Left ventricle myocardium inferior (tissue), 1 donor: ENCODE measurements around the gene CXCL6. TPM values are rescaled to one million over a fixed set of nuclear protein-coding genes. Genes with fewer than 3 reads are reported as not detected.

Source experiments
- DNase-seq: peaks from one replicate; pipeline ENCODE4 v3.0.0-alpha.2; 2020
- H3K27ac ChIP-seq: fragments of 200-600 bp; replicated peaks from 2 replicates; pipeline ENCODE4 v1.8.0; 2021
- H3K27me3 ChIP-seq: fragments of 200-600 bp; 2 replicates; pipeline ENCODE4 v1.8.0; 2021; ENCODE audit warnings: low read depth
- H3K36me3 ChIP-seq: fragments of 200-600 bp; 2 replicates; pipeline ENCODE4 v1.8.0; 2021
- H3K4me1 ChIP-seq: fragments of 200-600 bp; 2 replicates; pipeline ENCODE4 v1.8.0; 2021
- H3K4me3 ChIP-seq: fragments of 200-600 bp; 2 replicates; pipeline ENCODE4 v1.8.0; 2021; ENCODE audit warnings: mild to moderate bottlenecking, moderate library complexity
- H3K9me3 ChIP-seq: fragments of 200-600 bp; replicated peaks from 2 replicates; pipeline ENCODE4 v1.8.0; 2021
- CTCF ChIP-seq: fragments of 200-600 bp; IDR thresholded peaks from 2 replicates; pipeline ENCODE4 v1.8.0; 2021; ENCODE audit warnings: antibody characterized with exemption, mild to moderate bottlenecking, borderline replicate concordance
- intact Hi-C: fragments of 100-400 bp; cut with micrococcal nuclease; formaldehyde crosslinking; loops from one replicate; pipeline ENCODE4 v1.11.0; 2022
- total RNA-seq: library from RNA; stranded (reverse); fragmentation: NEBNext Ultra II Directional; extraction: Animal tissue kit (Norgen Biotek cat#: 25700); gene quantifications from one replicate; pipeline ENCODE4 v1.2.1, GENCODE V29; 2021
- donor health status: DM: no; HTN: yes; CAD: no; lungs with severe emphysema.

The CXCL6 gene
- total RNA-seq, 1 donor from 2014 or later = not detected

- no peaks in the 10 kb centered on the region for H3K9me3 ChIP-seq
- DNase-seq = no peak
- no peak overlapping the region for H3K27ac ChIP-seq
- TF ChIP-seq CTCF = no peak
- peaks cover 13% of the 10 kb centered on the region for H3K27me3 ChIP-seq
- no peak overlapping the region for H3K4me3 ChIP-seq
- intact Hi-C loops = no loop called here
- peaks cover 4% of the 10 kb centered on the region for H3K4me1 ChIP-seq
- no peaks in the 10 kb centered on the region for H3K36me3 ChIP-seq
These were observed 11.8 kb downstream of the CXCL6 start for GRCh38 chr4:73848183-73848777.

GRCh38 chr4:73850261-73850970, 13.9 kb downstream of the CXCL6 start:
- no peaks in the 10 kb centered on the region for H3K9me3 ChIP-seq
- no peak for DNase-seq
- peaks cover 7% of the 10 kb centered on the region for H3K4me1 ChIP-seq
- H3K36me3 ChIP-seq = no peaks in the 10 kb centered on the region
- no peak for TF ChIP-seq CTCF
- H3K27ac ChIP-seq = no peak overlapping the region
- no peak overlapping the region for H3K4me3 ChIP-seq
- intact Hi-C loops = no loop called here
- H3K27me3 ChIP-seq = peaks cover 30% of the 10 kb centered on the region

GRCh38 chr4:73851293-73851692, 14.8 kb downstream of the CXCL6 start:
- no peak for TF ChIP-seq CTCF
- Histone ChIP-seq H3K4me1 (peaks cover 7% of the 10 kb centered on the region), H3K4me3 (no peak overlapping the region), H3K27ac (no peak overlapping the region), H3K9me3 (no peaks in the 10 kb centered on the region), H3K36me3 (no peaks in the 10 kb centered on the region), H3K27me3 (peaks cover 31% of the 10 kb centered on the region)
- no peak for DNase-seq
- intact Hi-C loops = no loop called here

- no peak for DNase-seq
- Histone ChIP-seq H3K4me3 (no peak overlapping the region), H3K4me1 (peaks cover 7% of the 10 kb centered on the region), H3K9me3 (no peaks in the 10 kb centered on the region), H3K36me3 (no peaks in the 10 kb centered on the region), H3K27ac (no peak overlapping the region), H3K27me3 (peaks cover 31% of the 10 kb centered on the region)
- TF ChIP-seq CTCF = no peak
- intact Hi-C loops = no loop called here
These were observed 16.3 kb downstream of the CXCL6 start for GRCh38 chr4:73852771-73853170.

- Histone ChIP-seq H3K4me3 (peak within 1 kb of the TSS; percentile 40), H3K4me1 (peaks cover 7% of the 10 kb centered on the region), H3K9me3 (no peaks in the 10 kb centered on the region), H3K27me3 (peaks cover 31% of the 10 kb centered on the region), H3K36me3 (no peaks in the 10 kb centered on the region), H3K27ac (no peak within 1 kb of the TSS)
- no peak for DNase-seq
- intact Hi-C loops = no loop called here
- TF ChIP-seq CTCF = peak; percentile 19
These were observed 16.8 kb downstream of the CXCL6 start, which contains the start of gene PF4V1 for GRCh38 chr4:73853246-73853704. Gene PF4V1 (plus strand): TSS chr4:73853296. CDS start chr4:73853363, 67 bp downstream.
